ENCODE data around the gene CACNB2. TPM values are rescaled to one million over a fixed set of nuclear protein-coding genes. Genes with fewer than 3 reads are reported as not detected.
"Not testable (repeated sequence)": the region's sequence is repeated elsewhere in the genome, so short reads cannot be mapped to it uniquely, and the experiment has no call there.

Gene CACNB2
- total RNA-seq, 1 donor from 2014 or later, result 3.5 TPM

DNA sequence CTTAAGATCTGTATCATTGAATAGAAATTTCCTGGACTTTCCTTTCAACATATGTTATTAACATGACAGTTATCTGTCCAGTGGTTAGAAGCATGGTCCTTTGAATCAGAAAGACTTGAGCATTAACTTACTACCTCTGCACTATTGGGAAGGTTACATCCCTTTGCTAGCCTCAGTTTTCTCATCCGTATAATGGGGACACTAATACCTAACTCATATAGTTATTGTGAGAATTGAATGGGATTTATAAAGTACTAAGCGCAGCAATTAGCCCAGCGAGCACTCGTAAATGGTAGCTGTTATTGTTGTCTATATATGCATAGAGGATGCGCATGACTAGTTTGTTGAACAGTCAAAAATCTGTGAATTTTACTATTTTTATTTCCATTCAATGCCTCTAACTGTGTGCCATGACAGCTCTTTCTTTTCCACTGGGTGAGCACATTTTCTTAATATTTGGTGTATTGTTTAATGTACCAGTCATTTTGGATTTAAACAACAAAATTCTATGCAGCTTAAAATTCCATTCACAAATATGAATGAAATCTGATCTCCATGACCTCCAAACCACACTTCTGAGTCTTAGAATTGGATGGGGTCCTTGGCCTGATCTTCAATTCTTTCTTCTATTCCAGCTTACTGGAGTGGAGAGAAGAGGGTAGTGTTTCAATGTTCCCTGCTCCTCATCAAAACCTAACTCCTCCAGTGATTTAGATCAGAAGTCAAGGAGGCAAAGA lies 65.0 kb downstream of the CACNB2 start:
- Histone ChIP-seq H3K27me3 (no peaks in the 10 kb centered on the region), H3K4me3 (no peak overlapping the region), H3K36me3 (no peaks in the 10 kb centered on the region), H3K9ac (no peak overlapping the region), H2AFZ (replicated peaks) (no peak overlapping the region), H3K4me2 (no peak overlapping the region), H3K79me2 (ENCODE audit: low read depth) (no peaks in the 10 kb centered on the region), H3K9me3 (ENCODE audit: low read depth) (no peaks in the 10 kb centered on the region), H3K27ac (no peak overlapping the region), H4K20me1 (ENCODE audit: low read depth) (no peaks in the 10 kb centered on the region), H3F3A (ENCODE audit: low read depth) (no peaks in the 10 kb centered on the region), H3K4me1 (no peaks in the 10 kb centered on the region)
- Mint-ChIP-seq H3K4me3 (no peak overlapping the region), H3K4me1 (peaks cover 6% of the 10 kb centered on the region), H3K27ac (no peak overlapping the region), H3K27me3 (ENCODE audit: insufficient read depth, low read depth) (peaks cover 2% of the 10 kb centered on the region), H3K36me3 (no peaks in the 10 kb centered on the region), H3K9me3 (no peaks in the 10 kb centered on the region)
- DNase-seq (ENCODE audit: low spot score), result no peak
- TF ChIP-seq EZH2 (IDR thresholded peaks at IDR 0.05) (no peak), EZH2phosphoT487 (IDR thresholded peaks at IDR 0.05) (no peak)
- TF ChIP-seq, protein P1, sequence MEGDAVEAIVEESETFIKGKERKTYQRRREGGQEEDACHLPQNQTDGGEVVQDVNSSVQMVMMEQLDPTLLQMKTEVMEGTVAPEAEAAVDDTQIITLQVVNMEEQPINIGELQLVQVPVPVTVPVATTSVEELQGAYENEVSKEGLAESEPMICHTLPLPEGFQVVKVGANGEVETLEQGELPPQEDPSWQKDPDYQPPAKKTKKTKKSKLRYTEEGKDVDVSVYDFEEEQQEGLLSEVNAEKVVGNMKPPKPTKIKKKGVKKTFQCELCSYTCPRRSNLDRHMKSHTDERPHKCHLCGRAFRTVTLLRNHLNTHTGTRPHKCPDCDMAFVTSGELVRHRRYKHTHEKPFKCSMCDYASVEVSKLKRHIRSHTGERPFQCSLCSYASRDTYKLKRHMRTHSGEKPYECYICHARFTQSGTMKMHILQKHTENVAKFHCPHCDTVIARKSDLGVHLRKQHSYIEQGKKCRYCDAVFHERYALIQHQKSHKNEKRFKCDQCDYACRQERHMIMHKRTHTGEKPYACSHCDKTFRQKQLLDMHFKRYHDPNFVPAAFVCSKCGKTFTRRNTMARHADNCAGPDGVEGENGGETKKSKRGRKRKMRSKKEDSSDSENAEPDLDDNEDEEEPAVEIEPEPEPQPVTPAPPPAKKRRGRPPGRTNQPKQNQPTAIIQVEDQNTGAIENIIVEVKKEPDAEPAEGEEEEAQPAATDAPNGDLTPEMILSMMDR (IDR thresholded peaks at IDR 0.05), result no peak

DNA sequence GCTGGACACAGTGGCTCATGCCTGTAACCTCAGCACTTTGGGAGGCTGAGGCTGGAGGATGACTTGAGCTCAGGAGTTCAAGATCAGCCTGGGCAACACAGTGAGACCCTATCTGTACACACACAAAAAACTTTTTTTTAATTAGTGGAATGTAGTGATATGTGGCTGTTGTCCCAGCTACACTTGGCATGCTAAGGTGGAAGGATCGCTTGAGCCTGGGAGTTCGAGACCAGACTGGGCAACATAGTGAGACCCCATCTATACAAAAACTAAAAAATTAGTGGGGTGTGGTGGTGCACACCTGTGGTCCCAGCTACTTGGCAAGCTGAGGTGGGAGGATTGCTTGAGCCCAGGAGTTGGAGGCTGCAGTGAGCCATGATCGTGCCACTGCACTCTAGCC lies 68.0 kb downstream of the CACNB2 start:
- not testable (repeated sequence) for H3K27ac ChIP-seq; H3K79me2 ChIP-seq (ENCODE audit: low read depth); H3K36me3 ChIP-seq; H3K27me3 Mint-ChIP-seq (ENCODE audit: insufficient read depth, low read depth); H3K4me1 ChIP-seq; H2AFZ ChIP-seq (replicated peaks); H3K9me3 ChIP-seq (ENCODE audit: low read depth); H3K9ac ChIP-seq; H3K4me1 Mint-ChIP-seq; H3K36me3 Mint-ChIP-seq; H3K27me3 ChIP-seq; H3K9me3 Mint-ChIP-seq; H3K27ac Mint-ChIP-seq; H3K4me2 ChIP-seq; H3F3A ChIP-seq (ENCODE audit: low read depth); DNase-seq (ENCODE audit: low spot score); H3K4me3 ChIP-seq; H3K4me3 Mint-ChIP-seq; H4K20me1 ChIP-seq (ENCODE audit: low read depth)

DNA sequence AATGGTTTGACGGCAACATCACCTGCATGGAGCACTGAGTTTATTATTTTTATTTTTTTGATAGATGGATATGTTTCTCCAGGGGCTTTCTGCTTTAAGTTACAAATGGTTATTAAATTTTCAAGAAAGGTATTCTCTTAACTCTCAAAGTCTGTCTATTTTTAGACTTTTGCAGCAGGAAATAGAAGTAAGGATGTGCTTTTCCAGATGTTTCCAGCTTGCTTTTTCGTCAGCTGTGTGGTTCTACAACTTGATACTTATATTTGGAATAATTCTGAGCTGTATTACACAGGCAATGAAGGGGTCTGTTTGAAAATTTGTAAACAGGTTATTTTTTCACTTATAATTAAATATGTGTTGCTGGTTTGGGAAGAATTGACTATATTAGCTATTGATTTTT lies 69.0 kb downstream of the CACNB2 start:
- no peak overlapping the region for H3K27ac Mint-ChIP-seq
- no peak overlapping the region for H3K9ac ChIP-seq
- no peak overlapping the region for H3K27ac ChIP-seq
- H3K4me2 ChIP-seq, result no peak overlapping the region
- no peaks in the 10 kb centered on the region for H4K20me1 ChIP-seq (ENCODE audit: low read depth)
- no peaks in the 10 kb centered on the region for H3K9me3 ChIP-seq (ENCODE audit: low read depth)
- H3K79me2 ChIP-seq (ENCODE audit: low read depth), result no peaks in the 10 kb centered on the region
- H3K27me3 ChIP-seq, result no peaks in the 10 kb centered on the region
- H3K36me3 ChIP-seq, result no peaks in the 10 kb centered on the region
- no peak overlapping the region for H2AFZ ChIP-seq (replicated peaks)
- no peaks in the 10 kb centered on the region for H3K4me1 ChIP-seq
- TF ChIP-seq EZH2 (IDR thresholded peaks at IDR 0.05) (no peak), EZH2phosphoT487 (IDR thresholded peaks at IDR 0.05) (no peak)
- TF ChIP-seq, protein P1 (IDR thresholded peaks at IDR 0.05), result no peak
- no peaks in the 10 kb centered on the region for H3F3A ChIP-seq (ENCODE audit: low read depth)
- no peak overlapping the region for H3K4me3 ChIP-seq
- peaks cover 2% of the 10 kb centered on the region for H3K27me3 Mint-ChIP-seq (ENCODE audit: insufficient read depth, low read depth)
- H3K4me1 Mint-ChIP-seq, result peaks cover under 1% of the 10 kb centered on the region
- no peak for DNase-seq (ENCODE audit: low spot score)
- no peaks in the 10 kb centered on the region for H3K36me3 Mint-ChIP-seq
- H3K9me3 Mint-ChIP-seq, result no peaks in the 10 kb centered on the region
- no peak overlapping the region for H3K4me3 Mint-ChIP-seq

DNA sequence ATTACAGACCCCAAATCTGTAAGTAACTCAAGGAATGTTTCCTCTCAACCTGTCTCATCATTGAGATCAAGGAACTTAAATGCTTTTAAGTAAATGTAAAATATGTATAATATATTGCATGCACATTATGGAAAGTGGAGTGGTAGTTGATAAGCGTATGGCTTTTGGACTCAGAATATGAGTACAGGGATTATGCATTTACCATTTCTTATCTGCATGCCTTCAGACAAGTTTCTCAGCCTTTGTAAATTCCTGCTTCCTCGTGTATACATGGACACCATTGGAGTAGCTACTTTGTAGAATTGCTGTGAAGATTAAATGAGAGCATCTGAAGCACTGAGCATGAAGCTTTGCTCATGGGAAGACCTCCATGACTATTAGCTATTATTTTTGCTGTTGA lies 70.5 kb downstream of the CACNB2 start:
- Mint-ChIP-seq H3K27me3 (ENCODE audit: insufficient read depth, low read depth) (peaks cover 2% of the 10 kb centered on the region), H3K36me3 (no peaks in the 10 kb centered on the region), H3K4me1 (peaks cover 3% of the 10 kb centered on the region), H3K9me3 (no peaks in the 10 kb centered on the region), H3K4me3 (no peak overlapping the region), H3K27ac (no peak overlapping the region)
- no peak for TF ChIP-seq EZH2phosphoT487 (IDR thresholded peaks at IDR 0.05)
- TF ChIP-seq EZH2 (IDR thresholded peaks at IDR 0.05), result no peak
- TF ChIP-seq, protein P1 (IDR thresholded peaks at IDR 0.05), result no peak
- Histone ChIP-seq H2AFZ (replicated peaks) (no peak overlapping the region), H3F3A (ENCODE audit: low read depth) (no peaks in the 10 kb centered on the region), H3K79me2 (ENCODE audit: low read depth) (no peaks in the 10 kb centered on the region), H3K4me1 (no peaks in the 10 kb centered on the region), H3K36me3 (no peaks in the 10 kb centered on the region), H3K9ac (no peak overlapping the region), H3K4me2 (no peak overlapping the region), H4K20me1 (ENCODE audit: low read depth) (no peaks in the 10 kb centered on the region), H3K9me3 (ENCODE audit: low read depth) (no peaks in the 10 kb centered on the region), H3K4me3 (no peak overlapping the region), H3K27me3 (no peaks in the 10 kb centered on the region), H3K27ac (no peak overlapping the region)
- no peak for DNase-seq (ENCODE audit: low spot score)

Measured in neural progenitor cell (in vitro differentiated cells).